K562 (cell line): ENCODE measurements around the gene CNPPD1. TPM values are rescaled to one million over a fixed set of nuclear protein-coding genes. Genes with fewer than 3 reads are reported as not detected.

Experiments
- ASH1L ChIP-seq: fragments of 450-650 bp; IDR thresholded peaks from 2 replicates; pipeline ENCODE4 v1.6.1; 2018; ENCODE audit warnings: borderline replicate concordance, mild to moderate bottlenecking, low read depth; ENCODE audit not compliant: partially characterized antibody
- ESRRA ChIP-seq: fragments of 450-650 bp; IDR thresholded peaks from 2 replicates; pipeline ENCODE4 v1.6.1; 2014; ENCODE audit warnings: low read depth, mild to moderate bottlenecking, moderate library complexity, borderline replicate concordance
- HLTF ChIP-seq: fragments of 450-650 bp; IDR thresholded peaks from 2 replicates; pipeline ENCODE4 v1.6.1; 2016
- HMGN3 ChIP-seq: IDR thresholded peaks from 2 replicates; pipeline ENCODE4 v1.6.1; 2011; ENCODE audit warnings: borderline replicate concordance, low read depth, mild to moderate bottlenecking, mixed read lengths, low read length; ENCODE audit not compliant: insufficient read length; ENCODE audit errors: extremely low read depth
- KAT8 ChIP-seq: fragments of 450-650 bp; IDR thresholded peaks from 2 replicates; pipeline ENCODE4 v1.6.1; 2016; ENCODE audit warnings: low read depth, mild to moderate bottlenecking
- MTA1 ChIP-seq: fragments of 450-650 bp; IDR thresholded peaks from 2 replicates; pipeline ENCODE4 v1.6.1; 2017; ENCODE audit warnings: borderline replicate concordance
- NFIC ChIP-seq: fragments of 450-650 bp; IDR thresholded peaks from 2 replicates; pipeline ENCODE4 v1.6.1; 2017; ENCODE audit warnings: mild to moderate bottlenecking, inconsistent platforms
- POLR2AphosphoS2 ChIP-seq: IDR thresholded peaks from 2 replicates; pipeline ENCODE4 v1.6.1; 2012; ENCODE audit warnings: low read length, improper control_type of control experiment
- SP1 ChIP-seq: sonication (generic); formaldehyde crosslinking; IDR thresholded peaks from 2 replicates; pipeline ENCODE4 v1.8.1; 2022; ENCODE audit warnings: mild to moderate bottlenecking, missing genetic modification reagents
- ZEB2 ChIP-seq: fragments of 450-650 bp; IDR thresholded peaks from 2 replicates; pipeline ENCODE4 v1.6.1; 2016
- ZFPM2 ChIP-seq: fragments of 250-450 bp; sonication (Bioruptor Pico); IDR thresholded peaks from 2 replicates; pipeline ENCODE4 v1.5.1; 2022; ENCODE audit warnings: mild to moderate bottlenecking
- polyA plus RNA-seq, 8 experiments: library from polyadenylated mRNA; depleted of rRNA in 4 of 8; stranded (reverse) in 5 of 8; unstranded in 3 of 8; fragments of >200 nt; fragmentation: Nextera tagmentation in 2 of 8; fragmentation: Illumina TruSeq in 1 of 8; extraction: Ambion mirVana in 2 of 8; extraction: Trizol in 1 of 8; gene quantifications; 2 replicates each; pipeline versions ENCODE4 v1.2.1 to v1.2.3, GENCODE V29; 2011 to 2014; ENCODE audit warnings: inconsistent platforms in 1 of 8, missing spikeins in 1 of 8
- total RNA-seq, 7 experiments: library from RNA; depleted of rRNA in 6 of 7; stranded (reverse); fragments of >200 nt in 6 of 7; fragmentation: Illumina TruSeq in 2 of 7; extraction: Trizol in 2 of 7; gene quantifications; 2 replicates each; pipeline versions ENCODE4 v1.2.1 to v1.2.3, GENCODE V29; 2011 to 2021; ENCODE audit warnings: low replicate concordance in 1 of 7
- TF ChIP-seq, protein P1 (sequence below): fragments of 200-400 bp; formaldehyde crosslinking; IDR thresholded peaks from 2 replicates; pipeline ENCODE4 v1.6.1; 2017; ENCODE audit warnings: mild to moderate bottlenecking, low read depth, low read length, moderate library complexity
- TF ChIP-seq, protein P2 (sequence below): sonication (generic); formaldehyde crosslinking; IDR thresholded peaks from 2 replicates; pipeline ENCODE4 v1.8.1; 2023; ENCODE audit warnings: mild to moderate bottlenecking, missing genetic modification reagents
- TF ChIP-seq, protein P3 (sequence below): fragments of 450-650 bp; IDR thresholded peaks from 2 replicates; pipeline ENCODE4 v1.6.1; 2017; ENCODE audit warnings: antibody characterized with exemption
- TF ChIP-seq, protein P4 (sequence below): fragments of 250-450 bp; sonication (Bioruptor Pico); IDR thresholded peaks from 2 replicates; pipeline ENCODE4 v1.5.0; 2021; ENCODE audit warnings: mild to moderate bottlenecking, borderline replicate concordance
- TF ChIP-seq, protein P5 (sequence below): fragments of 450-650 bp; IDR thresholded peaks from 2 replicates; pipeline ENCODE4 v1.6.1; 2018; ENCODE audit not compliant: partially characterized antibody

The CNPPD1 gene
- total and polyA plus RNA-seq, 9 of the 15 experiments (the other 6 are each of a cell fraction or from before 2014, with no cell fraction given) = 9.9 to 53.5 (median 27.0) TPM

DNA sequence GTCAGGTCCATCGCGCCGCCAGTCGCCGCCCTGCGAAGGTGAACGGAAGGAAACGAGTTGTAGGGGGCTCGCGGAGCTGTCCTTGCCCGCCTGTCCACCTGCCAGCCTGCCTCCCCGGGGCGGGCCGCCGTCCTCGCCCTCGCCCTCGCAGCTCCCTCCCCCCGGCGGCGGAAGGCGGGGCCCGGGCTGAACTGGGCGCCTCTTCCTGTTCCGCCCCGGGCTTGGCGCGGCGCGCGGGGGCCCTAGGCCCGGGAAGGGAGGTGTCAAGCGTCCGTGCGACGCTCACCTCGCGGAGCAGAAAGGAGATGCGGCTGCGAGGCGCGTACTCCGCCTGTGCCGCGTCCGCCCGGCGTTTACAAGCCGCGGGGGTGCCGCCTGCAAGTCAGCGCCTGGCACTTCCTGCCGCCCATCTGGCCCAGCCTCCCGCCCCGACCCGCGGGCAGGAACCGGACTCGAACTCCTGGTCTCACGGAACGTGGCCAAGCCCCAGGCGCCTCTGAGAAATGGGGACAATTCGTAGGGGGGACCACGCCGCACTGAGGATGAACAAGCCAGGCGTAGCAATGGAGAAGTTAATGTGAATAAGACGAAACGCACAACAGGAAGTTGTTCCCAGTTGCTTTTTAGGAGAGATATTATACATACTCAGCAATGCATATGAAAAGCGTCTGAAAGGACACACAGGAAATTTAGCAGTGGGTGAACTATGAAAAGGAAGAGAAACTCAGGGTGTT is at the start of gene CNPPD1 (continued):
- TF ChIP-seq ZEB2 (no peak), POLR2AphosphoS2 (no peak), SP1 (CRISPR knock-in tag) (peak; percentile 68), ASH1L (no peak), HLTF (no peak), ESRRA (peak; percentile 44; the same call in 1 of the 2 replicates), MTA1 (no peak), HMGN3 (peak; percentile 57), NFIC (peak; percentile 28), ZFPM2 (CRISPR knock-in tag) (no peak), KAT8 (no peak)
- TF ChIP-seq, protein P1, sequence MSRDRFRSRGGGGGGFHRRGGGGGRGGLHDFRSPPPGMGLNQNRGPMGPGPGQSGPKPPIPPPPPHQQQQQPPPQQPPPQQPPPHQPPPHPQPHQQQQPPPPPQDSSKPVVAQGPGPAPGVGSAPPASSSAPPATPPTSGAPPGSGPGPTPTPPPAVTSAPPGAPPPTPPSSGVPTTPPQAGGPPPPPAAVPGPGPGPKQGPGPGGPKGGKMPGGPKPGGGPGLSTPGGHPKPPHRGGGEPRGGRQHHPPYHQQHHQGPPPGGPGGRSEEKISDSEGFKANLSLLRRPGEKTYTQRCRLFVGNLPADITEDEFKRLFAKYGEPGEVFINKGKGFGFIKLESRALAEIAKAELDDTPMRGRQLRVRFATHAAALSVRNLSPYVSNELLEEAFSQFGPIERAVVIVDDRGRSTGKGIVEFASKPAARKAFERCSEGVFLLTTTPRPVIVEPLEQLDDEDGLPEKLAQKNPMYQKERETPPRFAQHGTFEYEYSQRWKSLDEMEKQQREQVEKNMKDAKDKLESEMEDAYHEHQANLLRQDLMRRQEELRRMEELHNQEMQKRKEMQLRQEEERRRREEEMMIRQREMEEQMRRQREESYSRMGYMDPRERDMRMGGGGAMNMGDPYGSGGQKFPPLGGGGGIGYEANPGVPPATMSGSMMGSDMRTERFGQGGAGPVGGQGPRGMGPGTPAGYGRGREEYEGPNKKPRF = no peak
- TF ChIP-seq, protein P2, sequence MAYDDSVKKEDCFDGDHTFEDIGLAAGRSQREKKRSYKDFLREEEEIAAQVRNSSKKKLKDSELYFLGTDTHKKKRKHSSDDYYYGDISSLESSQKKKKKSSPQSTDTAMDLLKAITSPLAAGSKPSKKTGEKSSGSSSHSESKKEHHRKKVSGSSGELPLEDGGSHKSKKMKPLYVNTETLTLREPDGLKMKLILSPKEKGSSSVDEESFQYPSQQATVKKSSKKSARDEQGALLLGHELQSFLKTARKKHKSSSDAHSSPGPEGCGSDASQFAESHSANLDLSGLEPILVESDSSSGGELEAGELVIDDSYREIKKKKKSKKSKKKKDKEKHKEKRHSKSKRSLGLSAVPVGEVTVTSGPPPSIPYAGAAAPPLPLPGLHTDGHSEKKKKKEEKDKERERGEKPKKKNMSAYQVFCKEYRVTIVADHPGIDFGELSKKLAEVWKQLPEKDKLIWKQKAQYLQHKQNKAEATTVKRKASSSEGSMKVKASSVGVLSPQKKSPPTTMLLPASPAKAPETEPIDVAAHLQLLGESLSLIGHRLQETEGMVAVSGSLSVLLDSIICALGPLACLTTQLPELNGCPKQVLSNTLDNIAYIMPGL (CRISPR knock-in tag) = no peak
- TF ChIP-seq, protein P3, sequence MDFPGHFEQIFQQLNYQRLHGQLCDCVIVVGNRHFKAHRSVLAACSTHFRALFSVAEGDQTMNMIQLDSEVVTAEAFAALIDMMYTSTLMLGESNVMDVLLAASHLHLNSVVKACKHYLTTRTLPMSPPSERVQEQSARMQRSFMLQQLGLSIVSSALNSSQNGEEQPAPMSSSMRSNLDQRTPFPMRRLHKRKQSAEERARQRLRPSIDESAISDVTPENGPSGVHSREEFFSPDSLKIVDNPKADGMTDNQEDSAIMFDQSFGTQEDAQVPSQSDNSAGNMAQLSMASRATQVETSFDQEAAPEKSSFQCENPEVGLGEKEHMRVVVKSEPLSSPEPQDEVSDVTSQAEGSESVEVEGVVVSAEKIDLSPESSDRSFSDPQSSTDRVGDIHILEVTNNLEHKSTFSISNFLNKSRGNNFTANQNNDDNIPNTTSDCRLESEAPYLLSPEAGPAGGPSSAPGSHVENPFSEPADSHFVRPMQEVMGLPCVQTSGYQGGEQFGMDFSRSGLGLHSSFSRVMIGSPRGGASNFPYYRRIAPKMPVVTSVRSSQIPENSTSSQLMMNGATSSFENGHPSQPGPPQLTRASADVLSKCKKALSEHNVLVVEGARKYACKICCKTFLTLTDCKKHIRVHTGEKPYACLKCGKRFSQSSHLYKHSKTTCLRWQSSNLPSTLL = no peak
- TF ChIP-seq, protein P4, sequence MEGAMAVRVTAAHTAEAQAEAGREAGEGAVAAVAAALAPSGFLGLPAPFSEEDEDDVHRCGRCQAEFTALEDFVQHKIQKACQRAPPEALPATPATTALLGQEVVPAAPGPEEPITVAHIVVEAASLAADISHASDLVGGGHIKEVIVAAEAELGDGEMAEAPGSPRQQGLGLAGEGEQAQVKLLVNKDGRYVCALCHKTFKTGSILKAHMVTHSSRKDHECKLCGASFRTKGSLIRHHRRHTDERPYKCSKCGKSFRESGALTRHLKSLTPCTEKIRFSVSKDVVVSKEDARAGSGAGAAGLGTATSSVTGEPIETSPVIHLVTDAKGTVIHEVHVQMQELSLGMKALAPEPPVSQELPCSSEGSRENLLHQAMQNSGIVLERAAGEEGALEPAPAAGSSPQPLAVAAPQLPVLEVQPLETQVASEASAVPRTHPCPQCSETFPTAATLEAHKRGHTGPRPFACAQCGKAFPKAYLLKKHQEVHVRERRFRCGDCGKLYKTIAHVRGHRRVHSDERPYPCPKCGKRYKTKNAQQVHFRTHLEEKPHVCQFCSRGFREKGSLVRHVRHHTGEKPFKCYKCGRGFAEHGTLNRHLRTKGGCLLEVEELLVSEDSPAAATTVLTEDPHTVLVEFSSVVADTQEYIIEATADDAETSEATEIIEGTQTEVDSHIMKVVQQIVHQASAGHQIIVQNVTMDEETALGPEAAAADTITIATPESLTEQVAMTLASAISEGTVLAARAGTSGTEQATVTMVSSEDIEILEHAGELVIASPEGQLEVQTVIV (CRISPR knock-in tag) = no peak
- TF ChIP-seq, protein P5, sequence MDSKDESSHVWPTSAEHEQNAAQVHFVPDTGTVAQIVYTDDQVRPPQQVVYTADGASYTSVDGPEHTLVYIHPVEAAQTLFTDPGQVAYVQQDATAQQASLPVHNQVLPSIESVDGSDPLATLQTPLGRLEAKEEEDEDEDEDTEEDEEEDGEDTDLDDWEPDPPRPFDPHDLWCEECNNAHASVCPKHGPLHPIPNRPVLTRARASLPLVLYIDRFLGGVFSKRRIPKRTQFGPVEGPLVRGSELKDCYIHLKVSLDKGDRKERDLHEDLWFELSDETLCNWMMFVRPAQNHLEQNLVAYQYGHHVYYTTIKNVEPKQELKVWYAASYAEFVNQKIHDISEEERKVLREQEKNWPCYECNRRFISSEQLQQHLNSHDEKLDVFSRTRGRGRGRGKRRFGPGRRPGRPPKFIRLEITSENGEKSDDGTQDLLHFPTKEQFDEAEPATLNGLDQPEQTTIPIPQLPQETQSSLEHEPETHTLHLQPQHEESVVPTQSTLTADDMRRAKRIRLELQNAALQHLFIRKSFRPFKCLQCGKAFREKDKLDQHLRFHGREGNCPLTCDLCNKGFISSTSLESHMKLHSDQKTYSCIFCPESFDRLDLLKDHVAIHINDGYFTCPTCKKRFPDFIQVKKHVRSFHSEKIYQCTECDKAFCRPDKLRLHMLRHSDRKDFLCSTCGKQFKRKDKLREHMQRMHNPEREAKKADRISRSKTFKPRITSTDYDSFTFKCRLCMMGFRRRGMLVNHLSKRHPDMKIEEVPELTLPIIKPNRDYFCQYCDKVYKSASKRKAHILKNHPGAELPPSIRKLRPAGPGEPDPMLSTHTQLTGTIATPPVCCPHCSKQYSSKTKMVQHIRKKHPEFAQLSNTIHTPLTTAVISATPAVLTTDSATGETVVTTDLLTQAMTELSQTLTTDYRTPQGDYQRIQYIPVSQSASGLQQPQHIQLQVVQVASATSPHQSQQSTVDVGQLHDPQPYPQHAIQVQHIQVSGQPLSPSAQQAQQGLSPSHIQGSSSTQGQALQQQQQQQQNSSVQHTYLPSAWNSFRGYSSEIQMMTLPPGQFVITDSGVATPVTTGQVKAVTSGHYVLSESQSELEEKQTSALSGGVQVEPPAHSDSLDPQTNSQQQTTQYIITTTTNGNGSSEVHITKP = peak; percentile 4
